Suppressor macrophage treated with lipopolysaccharide for 1 hour (primary cell): ENCODE measurements around the gene PPT1.

Source experiments
- DNase-seq, 3 donors: peaks; one replicate each; pipeline ENCODE4 v3.0.0-alpha.2; 2020 to 2022

The PPT1 gene

GRCh38 chr1:40092241-40092640, 4.8 kb downstream of the PPT1 start:
- DNase-seq, result no peak

DNA sequence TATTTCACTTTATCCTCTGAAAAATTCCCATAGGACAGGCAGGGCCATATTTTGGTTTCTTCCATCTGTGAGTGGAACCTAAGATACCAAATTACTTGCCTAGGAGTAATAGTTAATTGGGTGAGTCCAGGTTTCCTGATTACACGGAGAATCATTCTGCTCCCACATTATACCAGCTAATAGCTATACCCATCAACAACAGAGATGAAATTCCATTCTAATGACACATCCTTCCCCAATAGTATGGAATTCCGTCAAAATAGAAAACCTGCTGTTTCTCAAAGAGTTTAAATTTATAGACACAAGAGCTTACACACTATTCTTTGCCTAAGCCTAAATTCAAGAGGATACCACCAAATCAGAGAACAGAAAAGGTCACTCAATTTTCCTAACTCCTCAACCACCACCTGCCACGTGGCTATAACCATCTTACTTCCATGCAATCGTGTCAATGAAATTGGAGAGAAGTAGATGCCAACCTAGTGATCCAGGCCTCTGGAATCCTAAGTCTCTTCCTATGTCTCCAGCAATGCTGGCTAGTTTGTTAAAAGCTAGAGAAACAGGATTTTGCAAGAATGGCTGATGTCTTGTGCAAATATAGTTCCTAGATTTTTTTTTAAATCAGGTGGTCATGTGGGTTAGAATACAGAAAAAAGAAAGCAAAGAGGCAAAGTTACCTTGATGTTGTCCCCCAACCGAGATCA, 6.2 kb downstream of the PPT1 start:
- no peak for DNase-seq

- DNase-seq, result peak; percentile 67 to 77 (median 75)
These were observed 12.3 kb downstream of the PPT1 start for GRCh38 chr1:40084750-40085149.

DNA sequence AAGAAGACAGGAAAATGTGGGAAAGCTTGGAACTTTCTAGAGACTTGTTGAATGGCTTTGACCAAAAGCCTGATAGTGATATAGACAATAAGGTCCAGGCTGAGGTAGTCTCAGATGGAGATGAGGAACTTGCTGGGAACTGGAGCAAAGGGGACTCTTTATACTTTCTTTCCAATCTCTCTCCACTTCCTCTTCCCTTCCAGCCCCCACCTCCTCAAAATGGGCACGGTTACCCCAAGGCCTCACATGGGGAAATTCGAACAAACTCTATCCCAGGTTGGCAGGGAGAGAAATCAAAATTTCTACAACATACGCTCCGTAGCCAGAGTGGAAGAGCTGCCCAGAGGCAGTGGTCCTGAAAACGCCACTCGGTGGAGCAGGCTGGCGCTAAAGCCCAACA, 15.2 kb downstream of the PPT1 start:
- peak in 2 of 3 donors; percentile 43 to 65 for DNase-seq

DNA sequence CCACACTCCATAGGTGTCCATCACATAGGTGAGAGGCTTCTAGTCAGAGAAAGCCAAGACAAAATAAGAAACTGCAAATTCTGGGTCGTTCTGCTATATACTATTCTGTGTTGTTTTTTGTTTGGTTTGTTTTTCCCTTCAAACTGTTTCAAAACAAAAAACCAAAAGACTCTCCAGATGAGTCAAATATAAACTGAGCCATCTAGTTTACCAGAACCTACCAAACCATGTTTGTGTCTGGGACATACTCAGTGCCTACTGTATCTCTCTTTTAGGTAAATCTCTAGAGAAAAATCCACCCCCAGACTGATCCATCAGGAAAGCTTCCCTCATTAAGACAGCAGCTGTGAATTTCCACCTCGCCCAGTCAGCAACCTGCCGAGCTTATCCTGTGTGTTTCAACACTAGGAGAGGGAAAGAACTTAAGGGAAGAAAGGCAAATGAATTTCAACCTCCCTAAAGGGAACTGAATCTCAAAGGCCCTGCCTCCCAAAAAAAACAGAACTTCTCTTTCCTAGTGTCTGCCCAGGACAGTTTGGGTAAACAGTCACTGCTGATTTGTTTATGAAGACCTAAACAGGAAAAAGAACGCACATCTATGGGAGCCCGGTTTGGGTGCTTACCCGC, 17.2 kb downstream of the PPT1 start:
- DNase-seq, result peak; percentile 53 to 65 (median 63)

DNA sequence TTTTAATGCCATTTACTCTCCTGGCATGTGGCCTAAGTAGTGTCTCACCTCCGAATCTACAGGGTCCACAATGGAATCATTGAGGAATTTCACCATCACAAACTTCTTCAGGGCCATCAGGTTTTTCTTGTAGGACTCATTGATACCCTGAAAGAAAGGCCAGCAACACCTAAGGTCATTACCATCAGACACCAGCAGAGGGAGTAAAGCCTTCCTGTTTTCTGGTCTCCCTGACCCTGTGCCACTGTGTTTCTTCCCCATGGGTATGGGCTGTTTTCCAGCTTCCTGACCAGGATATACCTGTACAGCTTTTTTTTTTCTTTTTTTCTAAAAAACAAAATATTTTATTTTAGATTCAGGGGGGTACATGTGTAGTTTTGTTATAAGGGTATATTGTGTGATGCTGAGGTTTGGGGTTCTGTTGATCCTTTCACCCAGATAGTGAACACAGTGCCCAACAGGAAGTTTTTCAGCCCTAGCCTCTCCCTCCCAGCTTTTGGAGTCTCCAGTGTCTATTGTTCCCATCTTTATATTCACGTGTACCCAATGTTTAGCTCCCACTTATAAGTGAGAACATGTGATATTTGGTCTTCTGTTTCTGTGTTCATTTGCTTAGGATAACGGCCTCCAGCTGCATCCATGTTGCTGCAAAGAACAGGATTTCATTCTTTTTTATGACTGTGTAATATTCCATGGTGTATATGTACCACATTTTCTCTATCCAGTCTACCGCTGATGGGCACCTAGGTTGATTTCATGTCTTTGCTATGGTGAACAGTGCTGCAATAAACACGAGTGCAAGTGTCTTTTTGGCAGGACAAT, 18.3 kb downstream of the PPT1 start:
- DNase-seq, result peak; percentile 75 to 80 (median 76)

- peak; percentile 86 to 95 (median 93) for DNase-seq
These were observed 20.1 kb downstream of the PPT1 start for GRCh38 chr1:40076895-40077312.

GRCh38 chr1:40075266-40075665, 21.8 kb downstream of the PPT1 start:
- peak; percentile 39 to 68 (median 56) for DNase-seq

GRCh38 chr1:40073062-40073461, 24.0 kb downstream of the PPT1 start:
- DNase-seq, result no peak

- no peak for DNase-seq
These were observed 24.9 kb downstream of the PPT1 start for GRCh38 chr1:40072142-40072541.

- peak in 2 of 3 donors; percentile 59 to 84 for DNase-seq
These were observed 29.2 kb downstream of the PPT1 start for GRCh38 chr1:40067851-40068250.

GRCh38 chr1:40067023-40067422, 30.0 kb downstream of the PPT1 start:
- DNase-seq, result no peak

- peak; percentile 51 to 74 (median 65) for DNase-seq
These were observed 32.1 kb downstream of the PPT1 start for GRCh38 chr1:40064797-40065499.

DNA sequence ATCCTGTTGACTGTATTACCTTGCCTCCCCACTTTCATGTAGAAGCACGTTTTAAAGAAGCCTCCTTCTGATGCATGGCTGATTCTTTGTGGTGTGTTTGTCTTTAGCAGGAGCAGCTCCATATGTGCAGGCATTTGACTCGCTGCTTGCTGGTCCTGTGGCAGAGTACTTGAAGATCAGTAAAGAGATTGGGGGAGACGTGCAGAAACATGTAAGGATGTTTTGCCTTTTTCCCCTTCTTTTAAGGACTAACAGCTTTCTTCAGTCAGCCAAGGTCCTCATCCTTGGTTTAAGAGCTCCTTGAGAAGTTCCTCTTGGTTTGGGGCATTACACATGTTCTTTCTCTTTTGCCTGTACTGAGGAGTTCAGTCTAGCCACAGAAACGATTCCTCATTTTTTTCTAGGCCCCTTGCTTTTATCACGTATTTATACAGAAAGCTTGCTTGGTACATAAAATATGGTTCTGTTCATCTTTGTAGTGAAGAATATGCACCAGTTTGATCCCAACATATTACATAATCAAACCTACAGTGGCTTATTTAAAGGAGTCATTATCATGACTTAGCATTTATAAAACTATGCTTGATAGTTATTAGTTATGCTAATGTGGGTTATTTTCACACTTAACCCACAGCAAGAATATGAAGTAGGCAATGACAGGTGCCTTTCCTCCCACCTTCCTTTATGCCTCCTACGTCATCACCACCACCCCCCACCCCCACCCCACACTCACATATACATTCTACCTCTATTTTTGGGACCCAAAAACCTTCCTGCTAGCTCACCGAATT, 36.9 kb downstream of the PPT1 start:
- DNase-seq, result peak in 2 of 3 donors; percentile 38 to 49

- peak; percentile 58 to 85 (median 81) for DNase-seq
These were observed 37.6 kb downstream of the PPT1 start for GRCh38 chr1:40059338-40059959.

- DNase-seq, result no peak
These were observed 38.4 kb downstream of the PPT1 start for GRCh38 chr1:40058453-40059337.

DNA sequence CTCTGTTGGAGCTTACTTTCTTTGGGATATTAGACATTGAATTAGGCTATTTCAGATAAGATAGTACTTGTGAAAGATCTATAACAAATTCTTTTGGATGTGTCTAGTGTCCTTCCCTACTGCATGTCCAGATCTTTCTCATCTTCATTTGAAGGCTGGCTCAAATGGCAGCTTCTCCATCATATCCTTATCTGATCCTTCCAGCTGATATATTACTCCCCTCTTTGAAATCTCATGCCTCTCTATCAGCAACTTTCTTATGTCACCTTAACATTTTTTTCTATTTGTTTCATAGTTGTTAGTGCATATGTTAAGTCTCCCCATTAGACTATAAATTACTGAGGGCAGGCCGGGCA, 39.0 kb downstream of the PPT1 start:
- no peak for DNase-seq

- no peak for DNase-seq
These were observed 39.6 kb downstream of the PPT1 start for GRCh38 chr1:40057310-40058030.

- DNase-seq, result no peak
These were observed 40.3 kb downstream of the PPT1 start for GRCh38 chr1:40056519-40057309.
